GM19240 (cell line): Measurements from ENCODE around the gene DPCD.

Source experiments
- DNase-seq: peaks from one replicate; pipeline ENCODE4 v3.0.0; 2011; ENCODE audit warnings: low spot score; ENCODE audit not compliant: insufficient read length

DPCD gene

GRCh38 chr10:101567165-101568006 lies 20.7 kb upstream of the DPCD start:
- DNase-seq: no peak

- no peak for DNase-seq
Measured at GRCh38 chr10:101568054-101568745, 19.9 kb upstream of the DPCD start.

GRCh38 chr10:101569323-101569621 lies 18.8 kb upstream of the DPCD start:
- DNase-seq: no peak

GRCh38 chr10:101569622-101570427 lies 18.3 kb upstream of the DPCD start:
- DNase-seq: peak; percentile 83

- no peak for DNase-seq
Measured at GRCh38 chr10:101570428-101571270, 17.5 kb upstream of the DPCD start.

GRCh38 chr10:101571271-101571925 lies 16.7 kb upstream of the DPCD start:
- DNase-seq: no peak

- DNase-seq: no peak
Measured at GRCh38 chr10:101572126-101572525, 16.0 kb upstream of the DPCD start.

GRCh38 chr10:101572785-101573184 lies 15.3 kb upstream of the DPCD start:
- no peak for DNase-seq

- DNase-seq: no peak
Measured at GRCh38 chr10:101573885-101574753, 14.0 kb upstream of the DPCD start.

GRCh38 chr10:101575091-101575490 lies 13.0 kb upstream of the DPCD start:
- DNase-seq: no peak

GRCh38 chr10:101575580-101576210 lies 12.4 kb upstream of the DPCD start:
- DNase-seq: no peak

GRCh38 chr10:101576211-101576863 lies 11.8 kb upstream of the DPCD start:
- DNase-seq: no peak

GRCh38 chr10:101577121-101577871 lies 10.8 kb upstream of the DPCD start:
- no peak for DNase-seq

- DNase-seq: no peak
Measured at GRCh38 chr10:101578192-101578591, 9.9 kb upstream of the DPCD start.

- DNase-seq: no peak
Measured at GRCh38 chr10:101578803-101579515, 9.2 kb upstream of the DPCD start.

GRCh38 chr10:101579516-101579870 lies 8.6 kb upstream of the DPCD start:
- DNase-seq: no peak
